ENCODE results near the gene TRIM17. TPM values are rescaled to one million over a fixed set of nuclear protein-coding genes. Genes with fewer than 3 reads are reported as not detected.

TRIM17 gene
- total RNA-seq, 1 donor from 2014 or later: 6.1 TPM

- H3K27me3 ChIP-seq (ENCODE audit: control insufficient read depth, insufficient read depth, low read length): no peaks in the 10 kb centered on the region
- no peak for DNase-seq (ENCODE audit: low read depth)
- H3K36me3 ChIP-seq (ENCODE audit: control insufficient read depth, insufficient read depth, low read length): no peaks in the 10 kb centered on the region
- TF ChIP-seq CTCF (IDR thresholded peaks at IDR 0.05; ENCODE audit: insufficient read depth, low read length, poor library complexity, severe bottlenecking): no peak
- H3K4me3 ChIP-seq (ENCODE audit: low read depth, low read length): peak overlapping the region; percentile 63
Measured at GRCh38 chr1:228457017-228457395, 40.3 kb upstream of the TRIM17 start.

DNA sequence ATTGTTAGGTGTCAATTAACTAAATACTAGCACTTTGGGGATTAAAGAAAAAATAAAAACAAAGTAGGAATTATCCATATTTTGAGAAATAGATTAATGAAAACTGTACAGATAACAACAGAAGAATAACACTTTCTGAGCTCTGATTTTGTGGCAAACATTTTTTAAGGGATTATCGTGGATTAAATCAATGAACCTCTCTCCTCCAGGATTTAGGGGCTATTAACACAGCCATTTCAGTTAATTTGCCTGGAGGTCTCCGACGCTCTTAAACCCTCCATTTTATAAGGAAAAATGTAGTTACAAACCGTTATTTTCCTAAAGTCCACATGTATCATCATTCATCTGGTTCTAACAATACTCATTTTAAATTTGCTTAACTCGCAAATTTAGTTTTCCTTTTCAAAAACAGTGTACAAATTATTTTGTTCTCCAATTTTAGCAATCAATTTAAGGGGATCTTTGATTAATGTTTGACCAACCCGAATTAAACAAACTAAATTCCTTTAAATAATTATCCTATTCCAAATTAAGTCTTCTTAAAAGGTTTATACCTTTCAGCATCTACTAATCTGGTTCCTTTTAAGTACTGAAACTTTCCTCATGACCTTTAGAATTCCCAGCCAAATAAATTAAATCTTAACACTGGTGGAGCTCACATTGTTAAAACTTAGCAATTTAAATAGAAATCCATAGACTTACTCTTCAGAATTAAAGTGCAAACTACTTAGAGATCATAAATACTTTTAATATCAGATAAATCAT lies 39.8 kb upstream of the TRIM17 start:
- Histone ChIP-seq H3K36me3 (ENCODE audit: control insufficient read depth, insufficient read depth, low read length) (no peaks in the 10 kb centered on the region), H3K27me3 (ENCODE audit: control insufficient read depth, insufficient read depth, low read length) (no peaks in the 10 kb centered on the region), H3K4me3 (ENCODE audit: low read depth, low read length) (peak overlapping the region; percentile 63)
- TF ChIP-seq CTCF (IDR thresholded peaks at IDR 0.05; ENCODE audit: insufficient read depth, low read length, poor library complexity, severe bottlenecking): no peak
- no peak for DNase-seq (ENCODE audit: low read depth)

DNA sequence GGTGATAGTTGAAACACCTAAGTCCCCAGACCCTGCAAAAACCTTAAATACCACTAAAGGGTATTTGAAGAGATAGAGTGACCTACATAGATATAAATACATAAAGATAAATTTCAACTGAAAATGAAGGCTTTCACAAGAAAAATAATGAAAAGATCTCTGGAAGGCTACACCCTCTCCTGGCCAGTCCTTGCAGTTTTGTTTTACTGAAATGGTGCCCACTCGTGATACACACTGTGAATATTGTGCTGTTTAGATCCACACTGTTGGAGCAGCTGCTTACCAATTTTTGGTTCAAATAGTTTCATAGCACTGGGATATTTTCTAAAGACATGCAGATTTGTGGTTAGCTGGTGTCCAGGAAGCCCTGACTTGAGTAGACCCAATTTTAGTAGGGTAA lies 39.1 kb upstream of the TRIM17 start:
- DNase-seq (ENCODE audit: low read depth): no peak
- Histone ChIP-seq H3K36me3 (ENCODE audit: control insufficient read depth, insufficient read depth, low read length) (no peaks in the 10 kb centered on the region), H3K4me3 (ENCODE audit: low read depth, low read length) (no peak overlapping the region), H3K27me3 (ENCODE audit: control insufficient read depth, insufficient read depth, low read length) (no peaks in the 10 kb centered on the region)
- peak; percentile 41 for TF ChIP-seq CTCF (IDR thresholded peaks at IDR 0.05; ENCODE audit: insufficient read depth, low read length, poor library complexity, severe bottlenecking)

GRCh38 chr1:228454238-228454637 lies 37.6 kb upstream of the TRIM17 start:
- H3K27me3 ChIP-seq (ENCODE audit: control insufficient read depth, insufficient read depth, low read length): no peaks in the 10 kb centered on the region
- DNase-seq (ENCODE audit: low read depth): no peak
- no peaks in the 10 kb centered on the region for H3K36me3 ChIP-seq (ENCODE audit: control insufficient read depth, insufficient read depth, low read length)
- H3K4me3 ChIP-seq (ENCODE audit: low read depth, low read length): no peak overlapping the region
- no peak for TF ChIP-seq CTCF (IDR thresholded peaks at IDR 0.05; ENCODE audit: insufficient read depth, low read length, poor library complexity, severe bottlenecking)

DNA sequence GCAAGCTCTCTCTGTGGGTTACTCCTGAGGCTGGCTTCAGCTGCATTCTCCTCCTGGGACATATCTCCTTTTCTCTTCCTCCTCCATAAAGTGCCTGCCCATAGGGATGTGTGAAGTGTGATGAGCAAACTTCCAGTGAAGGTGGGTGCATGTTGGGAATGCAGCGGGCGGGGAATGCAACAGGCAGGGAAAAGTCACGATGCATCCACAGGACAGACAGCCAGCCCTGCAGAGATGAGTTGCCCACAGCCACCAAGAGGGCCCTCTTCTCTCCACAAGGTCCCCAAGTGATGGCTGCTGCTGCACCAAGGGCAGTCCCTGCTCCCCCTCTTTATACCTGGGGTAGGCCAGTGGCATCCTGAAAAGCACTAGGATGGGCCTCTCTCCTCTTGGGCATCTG lies 37.0 kb upstream of the TRIM17 start:
- no peak overlapping the region for H3K4me3 ChIP-seq (ENCODE audit: low read depth, low read length)
- no peak for TF ChIP-seq CTCF (IDR thresholded peaks at IDR 0.05; ENCODE audit: insufficient read depth, low read length, poor library complexity, severe bottlenecking)
- H3K27me3 ChIP-seq (ENCODE audit: control insufficient read depth, insufficient read depth, low read length): no peaks in the 10 kb centered on the region
- H3K36me3 ChIP-seq (ENCODE audit: control insufficient read depth, insufficient read depth, low read length): no peaks in the 10 kb centered on the region
- no peak for DNase-seq (ENCODE audit: low read depth)

DNA sequence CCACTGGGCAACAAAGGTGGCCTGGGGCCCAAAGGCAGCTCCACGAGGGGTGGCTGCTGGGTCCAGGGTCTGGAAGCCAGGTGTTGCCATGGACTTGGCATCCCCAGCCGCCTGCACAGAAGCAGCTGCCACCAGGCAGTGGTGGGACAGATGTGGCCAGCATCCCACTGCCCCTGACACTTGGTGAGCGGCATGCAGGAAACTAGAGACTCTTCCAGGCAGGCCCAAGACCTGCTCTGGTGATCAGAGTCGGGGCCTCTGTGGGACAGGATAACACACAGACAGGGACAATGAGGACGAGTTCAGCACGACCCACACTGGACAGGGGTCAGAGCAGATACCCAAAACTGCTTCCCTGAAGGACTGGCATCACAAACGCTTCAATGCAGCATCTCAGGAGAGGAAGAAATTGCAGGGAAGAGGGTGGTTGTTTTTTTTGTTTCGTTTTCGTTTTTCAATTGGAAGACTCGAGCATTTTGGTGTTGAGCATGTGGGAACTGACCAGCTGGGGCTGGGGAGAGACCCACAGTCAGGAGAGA lies 36.4 kb upstream of the TRIM17 start:
- Histone ChIP-seq H3K4me3 (ENCODE audit: low read depth, low read length) (no peak overlapping the region), H3K27me3 (ENCODE audit: control insufficient read depth, insufficient read depth, low read length) (no peaks in the 10 kb centered on the region), H3K36me3 (ENCODE audit: control insufficient read depth, insufficient read depth, low read length) (no peaks in the 10 kb centered on the region)
- no peak for TF ChIP-seq CTCF (IDR thresholded peaks at IDR 0.05; ENCODE audit: insufficient read depth, low read length, poor library complexity, severe bottlenecking)
- no peak for DNase-seq (ENCODE audit: low read depth)

Data from kidney epithelial cell (primary cell).